Measurements from ENCODE around the gene SMPDL3B.

Gene SMPDL3B

GRCh38 chr1:27967884-27968466 is 33.2 kb downstream of the SMPDL3B start:
- H3K4me3 ChIP-seq (ENCODE audit: low read depth in 1 of 2, low read length in 2 of 2): no peak overlapping the region
- H3K9ac ChIP-seq (ENCODE audit: low read depth in 1 of 2, low read length in 2 of 2): no peak overlapping the region
- no peaks in the 10 kb centered on the region for H3K9me3 ChIP-seq (ENCODE audit: control insufficient read depth in 1 of 2, low read length in 2 of 2)
- no peaks in the 10 kb centered on the region for H3K27me3 ChIP-seq (ENCODE audit: control insufficient read depth in 1 of 2, insufficient read depth in 2 of 2, low read length in 2 of 2)
- H3K36me3 ChIP-seq (ENCODE audit: control insufficient read depth in 1 of 2, insufficient read depth in 2 of 2, low read length in 2 of 2): peaks cover 12 to 79% of the 10 kb centered on the region in 2 donors
- no peaks in the 10 kb centered on the region for H3K4me1 ChIP-seq (ENCODE audit: control insufficient read depth in 1 of 2, insufficient read depth in 2 of 2, low read length in 2 of 2)
- H3K27ac ChIP-seq (ENCODE audit: low read depth, low read length): no peak overlapping the region

- Histone ChIP-seq H3K4me1 (ENCODE audit: control insufficient read depth in 1 of 2, insufficient read depth in 2 of 2, low read length in 2 of 2) (no peaks in the 10 kb centered on the region), H3K9ac (ENCODE audit: low read depth in 1 of 2, low read length in 2 of 2) (no peak overlapping the region), H3K27me3 (ENCODE audit: control insufficient read depth in 1 of 2, insufficient read depth in 2 of 2, low read length in 2 of 2) (no peaks in the 10 kb centered on the region), H3K27ac (ENCODE audit: low read depth, low read length) (no peak overlapping the region), H3K4me3 (ENCODE audit: low read depth in 1 of 2, low read length in 2 of 2) (no peak overlapping the region), H3K36me3 (ENCODE audit: control insufficient read depth in 1 of 2, insufficient read depth in 2 of 2, low read length in 2 of 2) (peaks cover 12 to 77% of the 10 kb centered on the region in 2 donors), H3K9me3 (ENCODE audit: control insufficient read depth in 1 of 2, low read length in 2 of 2) (no peaks in the 10 kb centered on the region)
Observed at GRCh38 chr1:27968692-27969091, 33.9 kb downstream of the SMPDL3B start.

- Histone ChIP-seq H3K4me3 (ENCODE audit: low read depth in 1 of 2, low read length in 2 of 2) (no peak overlapping the region), H3K27me3 (ENCODE audit: control insufficient read depth in 1 of 2, insufficient read depth in 2 of 2, low read length in 2 of 2) (no peaks in the 10 kb centered on the region), H3K9me3 (ENCODE audit: control insufficient read depth in 1 of 2, low read length in 2 of 2) (no peaks in the 10 kb centered on the region), H3K36me3 (ENCODE audit: control insufficient read depth in 1 of 2, insufficient read depth in 2 of 2, low read length in 2 of 2) (peaks cover 3 to 67% of the 10 kb centered on the region in 2 donors), H3K4me1 (ENCODE audit: control insufficient read depth in 1 of 2, insufficient read depth in 2 of 2, low read length in 2 of 2) (no peaks in the 10 kb centered on the region), H3K9ac (ENCODE audit: low read depth in 1 of 2, low read length in 2 of 2) (no peak overlapping the region), H3K27ac (ENCODE audit: low read depth, low read length) (no peak overlapping the region)
Observed at GRCh38 chr1:27970401-27970800, 35.6 kb downstream of the SMPDL3B start.

GRCh38 chr1:27971674-27972073 is 36.9 kb downstream of the SMPDL3B start:
- Histone ChIP-seq H3K9me3 (ENCODE audit: control insufficient read depth in 1 of 2, low read length in 2 of 2) (no peaks in the 10 kb centered on the region), H3K9ac (ENCODE audit: low read depth in 1 of 2, low read length in 2 of 2) (no peak overlapping the region), H3K4me3 (ENCODE audit: low read depth in 1 of 2, low read length in 2 of 2) (no peak overlapping the region), H3K27me3 (ENCODE audit: control insufficient read depth in 1 of 2, insufficient read depth in 2 of 2, low read length in 2 of 2) (no peaks in the 10 kb centered on the region), H3K27ac (ENCODE audit: low read depth, low read length) (no peak overlapping the region), H3K36me3 (ENCODE audit: control insufficient read depth in 1 of 2, insufficient read depth in 2 of 2, low read length in 2 of 2) (peaks cover 6 to 55% of the 10 kb centered on the region in 2 donors), H3K4me1 (ENCODE audit: control insufficient read depth in 1 of 2, insufficient read depth in 2 of 2, low read length in 2 of 2) (no peaks in the 10 kb centered on the region)

- no peak overlapping the region for H3K4me3 ChIP-seq (ENCODE audit: low read depth in 1 of 2, low read length in 2 of 2)
- peaks cover 6 to 54% of the 10 kb centered on the region in 2 donors for H3K36me3 ChIP-seq (ENCODE audit: control insufficient read depth in 1 of 2, insufficient read depth in 2 of 2, low read length in 2 of 2)
- no peaks in the 10 kb centered on the region for H3K4me1 ChIP-seq (ENCODE audit: control insufficient read depth in 1 of 2, insufficient read depth in 2 of 2, low read length in 2 of 2)
- H3K9ac ChIP-seq (ENCODE audit: low read depth in 1 of 2, low read length in 2 of 2): no peak overlapping the region
- H3K9me3 ChIP-seq (ENCODE audit: control insufficient read depth in 1 of 2, low read length in 2 of 2): no peaks in the 10 kb centered on the region
- H3K27ac ChIP-seq (ENCODE audit: low read depth, low read length): no peak overlapping the region
- H3K27me3 ChIP-seq (ENCODE audit: control insufficient read depth in 1 of 2, insufficient read depth in 2 of 2, low read length in 2 of 2): no peaks in the 10 kb centered on the region
Observed at GRCh38 chr1:27972141-27972540, 37.3 kb downstream of the SMPDL3B start.

GRCh38 chr1:27973771-27974416 is 39.1 kb downstream of the SMPDL3B start:
- no peak overlapping the region for H3K4me3 ChIP-seq (ENCODE audit: low read depth in 1 of 2, low read length in 2 of 2)
- H3K9ac ChIP-seq (ENCODE audit: low read depth in 1 of 2, low read length in 2 of 2): no peak overlapping the region
- no peak overlapping the region for H3K27ac ChIP-seq (ENCODE audit: low read depth, low read length)
- no peaks in the 10 kb centered on the region for H3K27me3 ChIP-seq (ENCODE audit: control insufficient read depth in 1 of 2, insufficient read depth in 2 of 2, low read length in 2 of 2)
- H3K4me1 ChIP-seq (ENCODE audit: control insufficient read depth in 1 of 2, insufficient read depth in 2 of 2, low read length in 2 of 2): no peaks in the 10 kb centered on the region
- H3K9me3 ChIP-seq (ENCODE audit: control insufficient read depth in 1 of 2, low read length in 2 of 2): no peaks in the 10 kb centered on the region
- peaks cover 3 to 40% of the 10 kb centered on the region in 2 donors for H3K36me3 ChIP-seq (ENCODE audit: control insufficient read depth in 1 of 2, insufficient read depth in 2 of 2, low read length in 2 of 2)

GRCh38 chr1:27974417-27974781 is 39.6 kb downstream of the SMPDL3B start:
- no peaks in the 10 kb centered on the region for H3K9me3 ChIP-seq (ENCODE audit: control insufficient read depth in 1 of 2, low read length in 2 of 2)
- no peak overlapping the region for H3K27ac ChIP-seq (ENCODE audit: low read depth, low read length)
- no peak overlapping the region for H3K4me3 ChIP-seq (ENCODE audit: low read depth in 1 of 2, low read length in 2 of 2)
- no peaks in the 10 kb centered on the region for H3K4me1 ChIP-seq (ENCODE audit: control insufficient read depth in 1 of 2, insufficient read depth in 2 of 2, low read length in 2 of 2)
- H3K36me3 ChIP-seq (ENCODE audit: control insufficient read depth in 1 of 2, insufficient read depth in 2 of 2, low read length in 2 of 2): peaks cover 3 to 39% of the 10 kb centered on the region in 2 donors
- no peaks in the 10 kb centered on the region for H3K27me3 ChIP-seq (ENCODE audit: control insufficient read depth in 1 of 2, insufficient read depth in 2 of 2, low read length in 2 of 2)
- H3K9ac ChIP-seq (ENCODE audit: low read depth in 1 of 2, low read length in 2 of 2): no peak overlapping the region

- Histone ChIP-seq H3K36me3 (ENCODE audit: control insufficient read depth in 1 of 2, insufficient read depth in 2 of 2, low read length in 2 of 2) (peaks cover 3 to 15% of the 10 kb centered on the region in 2 donors), H3K9me3 (ENCODE audit: control insufficient read depth in 1 of 2, low read length in 2 of 2) (no peaks in the 10 kb centered on the region), H3K4me3 (ENCODE audit: low read depth in 1 of 2, low read length in 2 of 2) (no peak overlapping the region), H3K27me3 (ENCODE audit: control insufficient read depth in 1 of 2, insufficient read depth in 2 of 2, low read length in 2 of 2) (no peaks in the 10 kb centered on the region), H3K9ac (ENCODE audit: low read depth in 1 of 2, low read length in 2 of 2) (no peak overlapping the region), H3K4me1 (ENCODE audit: control insufficient read depth in 1 of 2, insufficient read depth in 2 of 2, low read length in 2 of 2) (no peaks in the 10 kb centered on the region), H3K27ac (ENCODE audit: low read depth, low read length) (no peak overlapping the region)
Observed at GRCh38 chr1:27979151-27979858, 44.5 kb downstream of the SMPDL3B start.

GRCh38 chr1:27979859-27980201 is 45.0 kb downstream of the SMPDL3B start:
- no peak overlapping the region for H3K9ac ChIP-seq (ENCODE audit: low read depth in 1 of 2, low read length in 2 of 2)
- H3K9me3 ChIP-seq (ENCODE audit: control insufficient read depth in 1 of 2, low read length in 2 of 2): no peaks in the 10 kb centered on the region
- H3K36me3 ChIP-seq (ENCODE audit: control insufficient read depth in 1 of 2, insufficient read depth in 2 of 2, low read length in 2 of 2): peaks cover 3 to 10% of the 10 kb centered on the region in 2 donors
- no peak overlapping the region for H3K4me3 ChIP-seq (ENCODE audit: low read depth in 1 of 2, low read length in 2 of 2)
- no peaks in the 10 kb centered on the region for H3K4me1 ChIP-seq (ENCODE audit: control insufficient read depth in 1 of 2, insufficient read depth in 2 of 2, low read length in 2 of 2)
- no peaks in the 10 kb centered on the region for H3K27me3 ChIP-seq (ENCODE audit: control insufficient read depth in 1 of 2, insufficient read depth in 2 of 2, low read length in 2 of 2)
- H3K27ac ChIP-seq (ENCODE audit: low read depth, low read length): no peak overlapping the region

GRCh38 chr1:27980216-27980845 is 45.5 kb downstream of the SMPDL3B start:
- no peaks in the 10 kb centered on the region for H3K27me3 ChIP-seq (ENCODE audit: control insufficient read depth in 1 of 2, insufficient read depth in 2 of 2, low read length in 2 of 2)
- no peak overlapping the region for H3K9ac ChIP-seq (ENCODE audit: low read depth in 1 of 2, low read length in 2 of 2)
- H3K4me1 ChIP-seq (ENCODE audit: control insufficient read depth in 1 of 2, insufficient read depth in 2 of 2, low read length in 2 of 2): no peaks in the 10 kb centered on the region
- no peak overlapping the region for H3K4me3 ChIP-seq (ENCODE audit: low read depth in 1 of 2, low read length in 2 of 2)
- H3K9me3 ChIP-seq (ENCODE audit: control insufficient read depth in 1 of 2, low read length in 2 of 2): no peaks in the 10 kb centered on the region
- no peak overlapping the region for H3K27ac ChIP-seq (ENCODE audit: low read depth, low read length)
- peaks cover 3 to 13% of the 10 kb centered on the region in 2 donors for H3K36me3 ChIP-seq (ENCODE audit: control insufficient read depth in 1 of 2, insufficient read depth in 2 of 2, low read length in 2 of 2)

Measured in duodenal mucosa (tissue), 2 donors.